PC-3 (cell line): ENCODE measurements around the gene DPF1. TPM values are rescaled to one million over a fixed set of nuclear protein-coding genes. Genes with fewer than 3 reads are reported as not detected.
"Not testable (repeated sequence)": the region's sequence is repeated elsewhere in the genome, so short reads cannot be mapped to it uniquely, and the experiment has no call there.

Source experiments
- ATAC-seq: fragments of 200-7000 bp; cut with Tn5 transposase; 2 replicates; pipeline ENCODE4 v1.9.1; 2020; ENCODE audit warnings: mild to moderate bottlenecking, moderate library complexity
- BruUV-seq: library from RNA; stranded (reverse); fragments of 400-500 nt; replicated peaks from 2 replicates; lab custom pipeline; 2021; lab: Mats Ljungman, UMichigan
- CTCF ChIA-PET: fragments of 300-600 bp; sonication (Branson Sonifier 250); formaldehyde crosslinking; loops from one replicate; lab custom pipeline; 2022; ENCODE audit warnings: antibody characterized with exemption; lab: Charles Lee
- POLR2A ChIA-PET: fragments of 300-600 bp; sonication (Branson Sonifier 250); formaldehyde crosslinking; loops from one replicate; lab custom pipeline; 2022; ENCODE audit warnings: antibody characterized with exemption; ENCODE audit not compliant: unreplicated experiment; lab: Charles Lee
- DNase-seq: peaks from one replicate; pipeline ENCODE4 v3.0.0-alpha.2; 2015
- H2AFZ ChIP-seq: fragments of 300-600 bp; sonication (generic); 2 replicates; pipeline ENCODE4 v1.6.0; 2016; ENCODE audit warnings: antibody characterized with exemption, low read length
- H3F3A ChIP-seq: fragments of 300-600 bp; sonication (generic); one replicate; pipeline ENCODE4 v1.6.0; 2017; ENCODE audit warnings: antibody characterized with exemption, low read length, control low read depth, mild to moderate bottlenecking; ENCODE audit not compliant: unreplicated experiment
- H3K27ac ChIP-seq: fragments of 300-600 bp; sonication (generic); 2 replicates; pipeline ENCODE4 v1.5.1; 2016; ENCODE audit warnings: mild to moderate bottlenecking, low read length
- H3K27me3 ChIP-seq: fragments of 300-600 bp; sonication (generic); 2 replicates; pipeline ENCODE4 v1.6.1; 2016; ENCODE audit warnings: low read length, mixed read lengths
- H3K36me3 ChIP-seq: fragments of 300-600 bp; sonication (generic); 2 replicates; pipeline ENCODE4 v1.6.1; 2016; ENCODE audit warnings: low read depth, mixed run types, low read length, mixed read lengths
- H3K4me1 ChIP-seq: fragments of 300-600 bp; sonication (generic); 2 replicates; pipeline ENCODE4 v1.5.1; 2016; ENCODE audit warnings: low read length; ENCODE audit not compliant: insufficient read depth
- H3K4me2 ChIP-seq: fragments of 300-600 bp; sonication (generic); 2 replicates; pipeline ENCODE4 v1.6.0; 2016; ENCODE audit warnings: low read length
- H3K4me3 ChIP-seq: fragments of 300-600 bp; sonication (generic); 2 replicates; pipeline ENCODE4 v1.5.1; 2016; ENCODE audit warnings: mild to moderate bottlenecking, low read length, mixed read lengths
- H3K79me2 ChIP-seq: fragments of 300-600 bp; sonication (generic); 2 replicates; pipeline ENCODE4 v1.6.1; 2017; ENCODE audit warnings: low read length, mixed read lengths
- H3K9ac ChIP-seq: fragments of 300-600 bp; sonication (generic); 2 replicates; pipeline ENCODE4 v1.6.0; 2016; ENCODE audit warnings: mild to moderate bottlenecking, low read length
- H3K9me2 ChIP-seq: fragments of 300-600 bp; sonication (generic); replicated peaks from 2 replicates; pipeline ENCODE4 v1.6.1; 2016; ENCODE audit warnings: mixed run types, low read length, mixed read lengths
- H3K9me3 ChIP-seq: fragments of 300-600 bp; sonication (generic); 2 replicates; pipeline ENCODE4 v1.6.1; 2016; ENCODE audit warnings: low read length, mixed read lengths
- H4K20me1 ChIP-seq: fragments of 300-600 bp; sonication (generic); 2 replicates; pipeline ENCODE4 v1.6.1; 2016; ENCODE audit warnings: low read length, mixed read lengths
- EZH2 ChIP-seq: fragments of 300-600 bp; sonication (generic); IDR thresholded peaks from one replicate; pipeline ENCODE4 v1.6.1; 2017; ENCODE audit warnings: antibody characterized with exemption, mild to moderate bottlenecking, low read length; ENCODE audit not compliant: unreplicated experiment
- EZH2phosphoT487 ChIP-seq: fragments of 300-600 bp; sonication (generic); IDR thresholded peaks from 2 replicates; pipeline ENCODE4 v1.6.1; 2018; ENCODE audit warnings: mild to moderate bottlenecking, antibody characterized with exemption, low read length, borderline replicate concordance
- intact Hi-C: fragments of 100-400 bp; cut with micrococcal nuclease; formaldehyde crosslinking; loops from 2 replicates; pipeline ENCODE4 v1.9.0; 2023
- total RNA-seq: library from RNA; depleted of rRNA; stranded (reverse); fragments of >200 nt; gene quantifications from 2 replicates; pipeline ENCODE4 v1.2.3, GENCODE V29; 2014
- TF ChIP-seq, protein P1 (sequence below): fragments of 300-600 bp; sonication (generic); conservative IDR thresholded peaks from 2 replicates; pipeline ENCODE4 v1.5.1; 2017; ENCODE audit warnings: antibody characterized with exemption, low read depth, mild to moderate bottlenecking, low read length

DPF1 gene
- total RNA-seq, 1 experiment from 2014 or later = 8.1 TPM

DNA sequence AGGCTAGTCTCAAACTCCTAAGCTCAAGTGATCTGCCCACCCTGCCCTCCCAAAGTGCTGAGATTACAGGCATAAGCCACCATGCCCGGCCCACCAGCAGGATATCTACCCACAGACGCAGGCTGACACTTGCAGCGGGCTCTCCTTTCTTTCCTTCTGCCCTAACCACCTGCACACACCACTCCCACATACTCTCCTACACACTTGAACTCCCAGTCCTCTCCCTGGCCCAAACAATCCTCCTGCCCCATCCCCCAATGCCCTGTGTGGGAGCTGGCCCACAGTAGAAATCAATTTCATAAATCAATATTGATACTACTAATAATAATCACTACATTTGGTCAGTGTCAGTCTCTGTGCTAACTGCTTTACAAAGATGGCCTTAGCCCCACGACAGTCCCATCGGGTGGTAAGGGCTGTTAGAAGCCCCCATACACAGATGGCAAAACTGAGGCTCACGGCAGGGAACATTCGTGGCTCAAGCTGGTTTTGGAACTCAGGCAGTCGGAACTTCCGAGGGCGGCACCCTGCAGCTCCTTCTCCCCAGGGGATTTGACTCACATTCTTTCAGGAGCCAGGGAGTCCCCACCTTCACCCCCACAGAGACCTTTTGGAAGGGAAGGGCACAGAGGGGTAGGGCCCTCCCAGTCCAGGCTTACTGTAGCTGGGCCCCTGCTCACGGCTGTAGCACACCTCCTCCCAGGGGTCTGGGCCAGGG, 3.4 kb upstream of the DPF1 start:
- Histone ChIP-seq H3K4me3 (no peak overlapping the region), H3K79me2 (no peaks in the 10 kb centered on the region; the same call in 1 of the 2 replicates), H3K9me2 (no peaks in the 10 kb centered on the region), H2AFZ (no peak overlapping the region), H3K9me3 (no peaks in the 10 kb centered on the region), H4K20me1 (no peaks in the 10 kb centered on the region), H3F3A (no peaks in the 10 kb centered on the region), H3K27ac (no peak overlapping the region), H3K9ac (no peak overlapping the region), H3K4me2 (no peak overlapping the region), H3K36me3 (no peaks in the 10 kb centered on the region), H3K27me3 (0 out of 2 replicates have a peak, but pooled peaks cover 2% of the 10 kb centered on the region), H3K4me1 (no peaks in the 10 kb centered on the region)
- TF ChIP-seq EZH2 = no peak
- TF ChIP-seq, protein P1, sequence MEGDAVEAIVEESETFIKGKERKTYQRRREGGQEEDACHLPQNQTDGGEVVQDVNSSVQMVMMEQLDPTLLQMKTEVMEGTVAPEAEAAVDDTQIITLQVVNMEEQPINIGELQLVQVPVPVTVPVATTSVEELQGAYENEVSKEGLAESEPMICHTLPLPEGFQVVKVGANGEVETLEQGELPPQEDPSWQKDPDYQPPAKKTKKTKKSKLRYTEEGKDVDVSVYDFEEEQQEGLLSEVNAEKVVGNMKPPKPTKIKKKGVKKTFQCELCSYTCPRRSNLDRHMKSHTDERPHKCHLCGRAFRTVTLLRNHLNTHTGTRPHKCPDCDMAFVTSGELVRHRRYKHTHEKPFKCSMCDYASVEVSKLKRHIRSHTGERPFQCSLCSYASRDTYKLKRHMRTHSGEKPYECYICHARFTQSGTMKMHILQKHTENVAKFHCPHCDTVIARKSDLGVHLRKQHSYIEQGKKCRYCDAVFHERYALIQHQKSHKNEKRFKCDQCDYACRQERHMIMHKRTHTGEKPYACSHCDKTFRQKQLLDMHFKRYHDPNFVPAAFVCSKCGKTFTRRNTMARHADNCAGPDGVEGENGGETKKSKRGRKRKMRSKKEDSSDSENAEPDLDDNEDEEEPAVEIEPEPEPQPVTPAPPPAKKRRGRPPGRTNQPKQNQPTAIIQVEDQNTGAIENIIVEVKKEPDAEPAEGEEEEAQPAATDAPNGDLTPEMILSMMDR = no peak
- TF ChIP-seq EZH2phosphoT487 = no peak
- intact Hi-C loops = no loop called here
- DNase-seq (no peak), ATAC-seq (no peak)
- CTCF ChIA-PET = no interaction called here
- POLR2A ChIA-PET = no interaction called here
- no TSS peak for BruUV-seq

DNA sequence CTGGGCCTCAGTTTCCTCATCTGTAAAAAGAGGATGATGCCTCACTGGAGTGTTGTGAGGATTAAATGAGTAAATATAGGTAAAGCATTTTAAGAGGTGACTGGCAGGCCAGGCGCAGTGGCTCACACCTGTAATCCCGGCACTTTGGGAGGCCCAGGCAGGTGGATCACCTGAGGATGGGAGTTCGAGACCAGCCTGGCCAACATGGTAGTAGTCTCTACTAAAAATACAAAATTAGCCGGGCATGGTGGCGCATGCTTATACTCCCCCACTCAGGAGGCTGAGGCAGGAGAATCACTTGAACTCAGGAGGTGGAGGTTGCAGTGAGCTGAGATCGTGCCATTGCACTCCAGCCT, 819 bp upstream of the DPF1 start:
- not testable (repeated sequence) for BruUV-seq, H3K4me1 ChIP-seq, H3K9ac ChIP-seq, H3K36me3 ChIP-seq, H3K27ac ChIP-seq, H3K79me2 ChIP-seq, H3F3A ChIP-seq, DNase-seq, H3K9me3 ChIP-seq, H3K9me2 ChIP-seq, H4K20me1 ChIP-seq, ATAC-seq, H3K27me3 ChIP-seq
- ChIA-PET CTCF (interaction anchor here (0.7 to 1.0 kb wide), 2 partner anchors 10 to 82 kb away, joined by 3 to 4 read pairs; no protein-coding TSS in a partner anchor), POLR2A (interaction anchor here (0.7 kb wide), 1 partner anchor 501 kb away, joined by 3 read pairs; no protein-coding TSS in a partner anchor)
- intact Hi-C loops = loop anchor here (2.0 kb wide), 1 partner anchor 326 kb away; no protein-coding TSS in a partner anchor
- Histone ChIP-seq H2AFZ (peak overlapping the region; percentile 84), H3K4me2 (peak overlapping the region; percentile 92; the same call in 1 of the 2 replicates), H3K4me3 (peak overlapping the region; percentile 79; the same call in 1 of the 2 replicates)

DNA sequence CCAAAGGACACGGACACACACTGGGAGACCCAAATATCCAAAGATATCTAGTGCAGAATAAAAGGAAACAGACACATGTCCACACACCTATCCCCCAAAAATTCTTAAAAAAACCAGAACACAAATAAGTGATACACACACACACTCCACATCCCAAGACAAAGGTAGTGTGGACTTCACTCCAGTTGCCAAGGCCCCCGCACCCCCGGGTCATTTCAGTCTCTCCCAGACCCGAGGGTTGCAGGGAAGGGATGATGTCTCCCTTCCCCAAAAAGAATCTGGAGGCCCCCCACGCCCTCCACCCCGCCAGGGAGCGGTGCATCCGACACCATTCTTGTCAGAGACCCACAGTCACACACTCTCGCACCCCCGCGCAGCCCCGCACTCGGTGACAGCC, 407 bp downstream of the DPF1 start:
- Histone ChIP-seq H3K27me3 (no peaks in the 10 kb centered on the region), H3K4me2 (peak overlapping the region; percentile 92), H3K9me3 (no peaks in the 10 kb centered on the region), H2AFZ (peak overlapping the region; percentile 84), H3K9me2 (no peaks in the 10 kb centered on the region), H3K4me3 (peak overlapping the region; percentile 79), H4K20me1 (no peaks in the 10 kb centered on the region), H3K9ac (peak overlapping the region; percentile 56), H3F3A (no peaks in the 10 kb centered on the region), H3K4me1 (no peaks in the 10 kb centered on the region), H3K36me3 (no peaks in the 10 kb centered on the region), H3K79me2 (no peaks in the 10 kb centered on the region; the same call in 1 of the 2 replicates), H3K27ac (no peak overlapping the region)
- no peak for ATAC-seq
- ChIA-PET CTCF (no interaction called here), POLR2A (no interaction called here)
- TF ChIP-seq, protein P1 = no peak
- TF ChIP-seq EZH2 = no peak
- no peak for TF ChIP-seq EZH2phosphoT487
- no TSS peak for BruUV-seq
- intact Hi-C loops = loop anchor here (2.0 kb wide), 1 partner anchor 325 kb away; no protein-coding TSS in a partner anchor
- DNase-seq = no peak
